DOHH2 (cell line): ENCODE results near the gene POLR1D.

Experiments
- CTCF ChIP-seq: fragments of 200-600 bp; sonication (generic); IDR thresholded peaks from one replicate; pipeline ENCODE4 v1.5.1; 2014; ENCODE audit warnings: antibody characterized with exemption, mild to moderate bottlenecking, low read depth, low read length; ENCODE audit not compliant: poor library complexity, severe bottlenecking
- EZH2phosphoT487 ChIP-seq: fragments of 200-600 bp; sonication (generic); IDR thresholded peaks from 2 replicates; pipeline ENCODE4 v1.6.1; 2017; ENCODE audit warnings: borderline replicate concordance, mild to moderate bottlenecking, antibody characterized with exemption, low read length, moderate library complexity, mixed read lengths

- TF ChIP-seq CTCF (no peak), EZH2phosphoT487 (no peak)
Measured at GRCh38 chr13:27622102-27622820, 569 bp downstream of the POLR1D start.
